ENCODE results near the gene AGRP.

Gene AGRP

DNA sequence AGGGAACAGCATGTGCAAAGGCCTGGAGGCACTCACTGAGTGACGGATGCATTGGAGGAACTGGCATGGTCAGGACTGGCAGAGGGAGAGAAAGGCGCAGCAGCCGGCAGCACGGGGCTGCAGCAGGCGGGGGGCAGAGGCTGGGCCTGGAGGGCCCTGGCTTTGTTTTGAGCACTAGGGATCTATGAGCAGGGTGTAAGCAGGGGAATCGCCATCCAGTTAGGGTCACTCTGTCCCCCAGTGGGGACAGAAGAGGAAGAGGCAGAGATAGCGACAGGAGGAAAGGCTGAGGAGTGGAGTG is 38.3 kb downstream of the AGRP start:
- FAIRE-seq = no peak

DNA sequence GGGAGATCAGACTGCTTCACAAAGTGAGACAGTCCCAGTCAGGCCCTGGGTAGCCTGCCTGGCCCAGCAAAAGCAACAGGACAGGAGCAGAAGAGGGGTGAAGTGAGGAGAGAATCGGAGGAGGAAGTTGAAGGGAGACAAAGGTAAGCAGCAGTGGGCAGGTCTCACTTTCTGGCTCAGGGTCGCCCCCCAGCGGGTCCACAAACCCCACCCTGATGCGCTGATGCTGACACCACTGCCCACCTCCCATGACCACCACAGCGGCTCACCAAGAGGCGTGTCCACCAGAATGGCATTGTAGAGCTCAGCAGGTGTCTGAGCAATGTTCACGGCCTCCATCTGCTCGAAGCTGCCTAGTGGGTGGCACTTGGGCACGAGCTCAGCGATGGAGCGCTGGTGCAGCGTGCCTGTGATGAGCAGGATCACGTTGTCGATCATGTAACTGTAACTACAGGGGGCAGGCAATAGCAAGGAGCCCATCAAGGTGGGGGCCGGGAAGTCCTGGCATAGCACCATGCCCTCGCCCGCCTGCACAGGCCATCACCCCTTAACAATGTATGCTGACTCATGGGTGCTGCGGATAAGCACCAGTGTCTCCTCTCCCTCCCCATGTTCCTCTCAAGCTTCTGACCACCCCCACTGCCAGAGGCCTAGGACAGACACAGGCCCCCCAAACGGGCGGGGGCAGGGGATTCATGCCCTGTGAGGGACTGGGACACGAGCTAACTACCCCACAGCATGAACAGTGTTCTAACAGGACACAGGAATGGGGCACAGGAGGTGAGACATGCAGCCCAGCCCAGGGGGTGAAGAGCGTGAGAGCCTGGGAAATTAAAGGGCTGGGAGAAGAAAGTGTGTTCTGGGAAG is 38.9 kb downstream of the AGRP start:
- FAIRE-seq = no peak

DNA sequence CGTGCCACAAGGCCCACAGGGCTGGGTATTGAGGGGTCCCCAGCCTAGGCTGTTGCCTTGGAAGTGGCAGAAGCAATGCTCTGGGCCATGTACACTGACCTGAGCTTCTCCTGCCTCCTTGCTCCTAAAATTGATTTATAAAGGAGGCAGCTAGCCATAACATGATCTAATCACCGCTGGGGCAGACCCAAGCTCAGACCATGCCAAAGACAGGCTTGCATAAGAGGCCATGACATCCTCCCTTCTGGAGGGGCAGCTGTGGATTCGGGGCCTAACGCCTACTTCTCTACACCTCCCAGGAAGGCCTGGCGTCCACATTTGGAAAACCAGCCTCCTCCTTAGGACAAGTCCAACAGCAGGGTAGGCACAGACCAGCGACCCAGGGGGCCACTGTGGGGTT is 40.1 kb downstream of the AGRP start:
- no peak for FAIRE-seq

DNA sequence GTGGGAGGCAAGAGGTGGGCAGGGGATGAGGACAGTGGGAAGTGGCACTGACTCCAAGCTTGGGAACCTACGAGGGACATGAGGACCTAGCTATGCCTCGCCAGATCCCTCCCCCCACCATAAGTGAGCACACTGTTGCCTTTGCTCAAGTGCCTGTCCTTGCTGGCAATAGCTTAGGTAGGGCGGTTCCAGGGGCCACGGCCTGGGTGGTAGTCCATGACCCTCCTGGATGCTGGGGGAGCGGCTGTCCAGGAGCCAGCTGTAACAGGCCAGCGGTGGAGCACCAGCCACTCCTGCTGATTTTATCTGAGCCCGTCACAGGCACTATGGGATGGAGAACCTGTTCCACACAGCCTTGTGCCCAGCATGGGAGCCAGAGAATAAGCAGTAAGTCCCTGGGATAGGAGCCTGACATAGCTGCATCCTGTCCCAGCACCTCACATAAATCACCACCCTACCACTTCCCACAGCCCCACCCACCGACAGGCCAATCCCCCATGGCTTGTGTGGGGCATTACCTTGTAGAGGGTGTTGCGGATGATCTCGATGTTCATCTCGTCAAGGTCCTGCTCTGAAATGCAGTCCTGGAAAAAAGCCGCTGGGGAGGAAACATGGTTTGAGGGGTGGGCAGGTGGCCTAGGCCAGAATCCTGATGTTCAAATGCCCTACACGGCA is 40.6 kb downstream of the AGRP start:
- FAIRE-seq = no peak

DNA sequence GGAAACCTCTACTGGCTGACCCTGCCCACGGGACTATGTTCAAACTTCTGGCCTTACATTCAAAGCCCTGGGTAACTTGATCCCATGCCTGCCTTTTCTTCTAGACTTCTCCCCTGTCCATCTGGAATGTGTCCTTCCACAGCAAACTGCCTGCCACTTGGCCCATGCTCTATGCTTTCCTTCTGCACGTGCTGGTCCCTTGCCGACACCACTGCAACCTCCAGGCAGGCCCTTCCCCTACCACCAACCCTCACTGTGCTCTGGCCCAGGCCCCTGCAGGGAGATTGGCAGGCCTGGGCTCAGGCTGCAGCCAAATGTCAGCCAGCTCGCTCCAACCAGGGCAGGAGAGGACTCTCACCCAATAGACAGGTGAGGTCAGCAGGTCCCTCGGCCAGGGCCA is 41.4 kb downstream of the AGRP start:
- FAIRE-seq = no peak

DNA sequence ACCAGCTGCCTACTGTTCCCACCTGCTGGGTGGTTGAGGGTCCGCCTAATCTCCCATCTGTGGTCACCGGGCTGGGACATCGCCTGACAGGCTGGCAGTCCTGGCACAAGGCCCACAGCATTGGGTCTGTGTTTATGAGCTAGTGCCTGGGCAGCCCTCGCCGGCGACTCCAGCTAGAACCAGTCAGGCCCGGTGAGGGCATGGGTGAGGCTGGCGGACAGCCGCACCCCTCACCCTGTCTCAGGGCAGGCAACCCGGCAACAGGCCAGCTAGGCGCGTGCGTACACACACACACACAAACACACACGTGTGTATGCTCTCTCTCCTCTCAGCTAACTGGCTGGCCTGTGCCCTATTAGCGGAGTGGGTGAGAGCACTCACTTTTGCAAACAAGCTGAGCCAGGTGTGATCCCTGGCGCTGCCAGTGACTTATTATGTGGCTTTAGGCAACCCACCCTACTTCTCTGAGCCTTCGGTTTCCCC is 42.0 kb downstream of the AGRP start:
- FAIRE-seq = no peak

DNA sequence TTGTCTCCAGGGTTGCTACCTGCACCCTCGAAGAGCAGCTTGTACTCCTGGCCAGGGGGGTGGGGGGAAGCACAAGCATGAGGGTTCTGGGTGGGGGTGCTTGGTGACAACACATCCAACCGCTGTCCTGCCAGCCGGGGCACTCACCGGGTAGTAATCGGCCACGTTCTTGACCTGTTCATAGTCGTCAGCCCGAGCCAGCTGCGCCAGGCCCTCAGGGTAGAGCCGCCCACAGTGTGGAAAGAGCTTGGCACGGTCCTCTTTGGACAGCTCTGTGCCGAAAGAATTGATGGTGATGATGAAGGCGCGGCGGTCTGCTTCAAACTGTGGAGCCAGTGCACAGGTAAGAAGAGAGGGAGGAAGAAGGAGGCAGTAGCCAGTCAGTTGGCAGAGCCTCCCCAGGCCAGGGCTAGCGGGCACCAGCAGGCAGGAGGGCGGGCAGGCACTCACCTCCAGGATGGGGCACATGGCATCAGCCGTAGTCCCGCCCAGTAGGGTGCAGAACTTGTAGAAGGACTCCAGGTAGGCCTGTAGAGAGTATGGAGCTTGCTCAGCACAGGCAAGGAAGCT is 44.4 kb downstream of the AGRP start:
- FAIRE-seq = no peak

DNA sequence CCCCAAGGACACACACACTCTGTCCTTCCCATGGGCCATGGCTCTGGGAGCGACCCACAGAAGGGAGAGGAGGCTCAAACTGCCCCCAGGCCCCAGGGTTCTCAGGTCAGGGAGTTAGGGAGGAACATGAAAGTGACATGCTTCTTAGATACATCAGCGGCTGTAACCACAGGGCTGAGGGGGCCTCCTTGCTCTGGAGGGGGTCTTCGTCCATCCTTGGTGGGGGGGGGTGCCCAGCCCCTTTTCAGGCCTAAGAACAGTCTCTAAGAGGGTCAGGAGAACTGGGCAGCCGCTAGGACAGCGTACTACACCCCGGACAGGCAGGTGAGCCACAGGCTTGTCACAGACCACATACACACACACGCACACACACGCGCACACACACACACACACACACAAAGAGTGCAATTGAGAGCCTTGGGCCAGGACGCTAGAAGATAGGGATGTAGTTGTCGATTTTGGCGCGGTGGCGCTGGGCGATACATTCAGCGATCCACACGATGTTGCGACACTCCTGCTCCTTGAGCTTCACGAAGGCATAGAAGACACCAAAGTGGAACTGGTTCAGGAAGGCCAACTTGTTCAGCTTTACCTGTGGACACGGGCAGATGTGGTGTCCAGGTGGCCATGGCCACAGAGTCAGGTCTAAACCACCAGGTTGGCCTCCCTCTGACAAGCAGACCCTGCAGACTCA is 45.1 kb downstream of the AGRP start:
- FAIRE-seq = no peak

DNA sequence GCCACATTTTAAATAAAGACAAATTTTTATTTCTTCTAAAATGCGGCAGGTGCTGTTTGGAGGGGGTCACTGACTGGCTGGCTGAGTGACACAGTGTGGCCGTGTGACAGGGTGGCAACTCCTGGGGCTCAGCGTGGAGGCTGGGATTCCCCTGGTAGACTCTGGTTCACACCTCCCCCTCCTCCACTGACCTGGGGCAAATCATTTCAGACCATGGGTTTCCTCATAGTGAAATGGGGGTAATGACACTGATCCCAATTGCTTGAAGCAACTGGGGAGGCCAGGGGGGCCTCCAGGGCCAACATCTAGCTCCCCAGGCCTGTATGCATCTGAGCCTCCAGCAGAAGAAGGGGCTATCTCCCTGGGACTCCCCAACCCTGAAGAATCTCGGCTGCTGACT is 45.8 kb downstream of the AGRP start:
- no peak for FAIRE-seq

DNA sequence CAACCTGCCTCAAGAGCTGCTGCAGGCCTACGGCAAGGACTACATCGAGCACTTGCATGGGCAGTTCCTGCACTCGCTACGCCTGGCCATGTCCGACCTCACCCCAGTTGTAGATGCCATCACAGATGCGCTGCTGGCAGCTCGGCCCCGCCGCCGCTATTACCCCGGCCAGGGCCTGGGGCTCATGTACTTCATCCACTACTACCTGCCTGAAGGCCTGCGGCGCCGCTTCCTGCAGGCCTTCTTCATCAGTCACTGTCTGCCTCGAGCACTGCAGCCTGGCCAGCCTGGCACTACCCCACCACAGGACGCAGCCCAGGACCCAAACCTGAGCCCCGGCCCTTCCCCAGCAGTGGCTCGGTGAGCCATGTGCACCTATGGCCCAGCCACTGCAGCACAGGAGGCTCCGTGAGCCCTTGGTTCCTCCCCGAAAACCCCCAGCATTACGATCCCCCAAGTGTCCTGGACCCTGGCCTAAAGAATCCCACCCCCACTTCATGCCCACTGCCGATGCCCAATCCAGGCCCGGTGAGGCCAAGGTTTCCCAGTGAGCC is 46.6 kb downstream of the AGRP start:
- FAIRE-seq = no peak

DNA sequence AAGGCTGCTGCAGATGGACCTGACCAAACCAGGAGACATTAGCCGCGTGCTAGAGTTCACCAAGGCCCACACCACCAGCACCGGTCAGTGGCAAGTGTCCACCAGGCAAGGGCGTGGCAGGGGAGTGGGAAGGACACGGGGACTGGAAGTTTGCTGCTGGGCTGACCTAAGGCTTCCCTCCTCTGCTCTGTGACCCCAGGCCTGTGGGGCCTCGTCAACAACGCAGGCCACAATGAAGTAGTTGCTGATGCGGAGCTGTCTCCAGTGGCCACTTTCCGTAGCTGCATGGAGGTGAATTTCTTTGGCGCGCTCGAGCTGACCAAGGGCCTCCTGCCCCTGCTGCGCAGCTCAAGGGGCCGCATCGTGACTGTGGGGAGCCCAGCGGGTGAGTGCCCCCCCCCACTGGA is 47.6 kb downstream of the AGRP start:
- FAIRE-seq = no peak

DNA sequence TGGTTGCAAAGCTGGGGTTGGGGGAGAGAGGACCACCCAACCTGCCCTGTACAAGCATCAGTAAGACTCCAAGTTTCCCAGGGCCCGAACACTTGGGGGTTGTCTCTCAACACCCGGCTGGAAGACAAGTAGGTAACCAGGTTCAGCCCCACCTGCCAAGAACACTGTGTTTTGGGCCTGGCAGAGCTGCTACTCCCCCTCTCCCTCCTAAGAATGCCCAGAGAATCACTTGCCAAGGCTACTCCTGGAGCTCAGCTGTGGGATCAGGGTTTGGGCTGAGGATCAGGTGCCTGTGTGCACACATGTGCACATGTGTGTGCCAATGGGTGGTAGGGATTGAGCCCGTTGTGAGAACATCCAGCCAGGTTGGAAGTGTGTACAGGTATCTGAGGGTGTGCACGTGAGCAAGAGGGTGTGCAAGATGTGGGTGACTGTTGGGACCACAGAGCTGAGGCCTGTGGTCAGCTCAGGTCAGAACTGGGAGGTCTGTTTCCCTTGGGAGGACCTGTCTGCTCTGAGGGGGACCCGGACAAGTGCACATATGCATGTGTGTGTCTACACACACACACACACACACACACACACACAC is 50.1 kb downstream of the AGRP start:
- no peak for FAIRE-seq
